GM23338 (cell line): ENCODE results near the gene SCRG1. TPM values are rescaled to one million over a fixed set of nuclear protein-coding genes. Genes with fewer than 3 reads are reported as not detected.

Experiments
- ATAC-seq: fragments of 200-7000 bp; cut with Tn5 transposase; 3 replicates; pipeline ENCODE4 v1.9.1; 2020
- DNase-seq: peaks from one replicate; pipeline ENCODE4 v3.0.0-alpha.2; 2015; ENCODE audit warnings: low spot score
- H2AFZ ChIP-seq: fragments of 200-600 bp; sonication (generic); 2 replicates; pipeline ENCODE4 v1.8.0; 2016; ENCODE audit warnings: antibody characterized with exemption, mild to moderate bottlenecking, moderate library complexity
- H3F3A ChIP-seq: fragments of 200-600 bp; sonication (generic); replicated peaks from 2 replicates; pipeline ENCODE4 v1.8.0; 2017; ENCODE audit warnings: antibody characterized with exemption, mixed run types, low read depth
- H3K27ac ChIP-seq: fragments of 200-600 bp; sonication (generic); 2 replicates; pipeline ENCODE4 v1.6.1; 2016; ENCODE audit warnings: low read depth
- H3K27me3 ChIP-seq: fragments of 200-600 bp; sonication (generic); 2 replicates; pipeline ENCODE4 v1.8.0; 2016; ENCODE audit warnings: mild to moderate bottlenecking, mixed run types, moderate library complexity; ENCODE audit not compliant: insufficient read depth
- H3K36me3 ChIP-seq: fragments of 200-600 bp; sonication (generic); 2 replicates; pipeline ENCODE4 v1.8.0; 2016; ENCODE audit warnings: mild to moderate bottlenecking; ENCODE audit not compliant: insufficient read depth
- H3K4me1 ChIP-seq: fragments of 200-600 bp; sonication (generic); 2 replicates; pipeline ENCODE4 v1.8.0; 2016; ENCODE audit warnings: mild to moderate bottlenecking, moderate library complexity; ENCODE audit not compliant: insufficient read depth
- H3K4me2 ChIP-seq: fragments of 200-600 bp; sonication (generic); 2 replicates; pipeline ENCODE4 v1.7.1; 2017; ENCODE audit warnings: mixed run types
- H3K4me3 ChIP-seq: fragments of 200-600 bp; sonication (generic); 2 replicates; pipeline ENCODE4 v1.6.1; 2016; ENCODE audit warnings: mixed run types
- H3K79me2 ChIP-seq: fragments of 200-600 bp; sonication (generic); replicated peaks from 2 replicates; pipeline ENCODE4 v1.8.0; 2017; ENCODE audit warnings: mild to moderate bottlenecking; ENCODE audit not compliant: insufficient read depth
- H3K9me2 ChIP-seq: fragments of 200-600 bp; sonication (generic); 2 replicates; pipeline ENCODE4 v1.8.0; 2017; ENCODE audit not compliant: insufficient read depth
- H4K20me1 ChIP-seq: fragments of 200-600 bp; sonication (generic); replicated peaks from 2 replicates; pipeline ENCODE4 v1.8.0; 2017; ENCODE audit warnings: mild to moderate bottlenecking; ENCODE audit not compliant: insufficient read depth
- H3K27ac Mint-ChIP-seq: 2 replicates; pipeline ENCODE4 v1.8.0; 2020; ENCODE audit warnings: inconsistent platforms, mild to moderate bottlenecking, moderate library complexity, mixed read lengths
- H3K27me3 Mint-ChIP-seq: 3 replicates; pipeline ENCODE4 v1.8.0; 2022; ENCODE audit warnings: low read depth, mild to moderate bottlenecking, moderate library complexity, mixed read lengths, inconsistent platforms; ENCODE audit not compliant: insufficient read depth, poor library complexity
- H3K36me3 Mint-ChIP-seq: 3 replicates; pipeline ENCODE4 v1.8.0; 2021; ENCODE audit warnings: low read depth, mild to moderate bottlenecking, inconsistent platforms, moderate library complexity, mixed read lengths
- H3K4me1 Mint-ChIP-seq: 3 replicates; pipeline ENCODE4 v1.8.0; 2020; ENCODE audit warnings: mild to moderate bottlenecking, inconsistent platforms, mixed read lengths
- H3K4me3 Mint-ChIP-seq: 3 replicates; pipeline ENCODE4 v1.8.0; 2021; ENCODE audit warnings: moderate library complexity, mild to moderate bottlenecking, inconsistent platforms, mixed read lengths
- H3K9me3 Mint-ChIP-seq: 3 replicates; pipeline ENCODE4 v1.8.0; 2020; ENCODE audit warnings: moderate library complexity, mild to moderate bottlenecking, inconsistent platforms, mixed read lengths
- CREB1 ChIP-seq: fragments of 250-450 bp; sonication (Bioruptor Pico); IDR thresholded peaks from 2 replicates; pipeline ENCODE4 v1.5.0; 2020; ENCODE audit warnings: low read depth, mild to moderate bottlenecking, moderate library complexity
- CTCF ChIP-seq, 2 experiments: fragments of 200-600 bp in 1 of 2; sonication (generic) in 1 of 2; conservative IDR thresholded peaks; 2 replicates each; pipeline versions ENCODE4 v1.5.1 to v1.6.1; 2016 to 2017; ENCODE audit warnings: antibody characterized with exemption in 2 of 2, low read depth in 2 of 2, mild to moderate bottlenecking in 2 of 2, moderate library complexity in 1 of 2
- ETS1 ChIP-seq: IDR thresholded peaks from 2 replicates; pipeline ENCODE4 v1.6.1; 2016; ENCODE audit warnings: antibody characterized with exemption
- EZH2 ChIP-seq: fragments of 200-600 bp; sonication (generic); IDR thresholded peaks from one replicate; pipeline ENCODE4 v1.8.0; 2017; ENCODE audit warnings: antibody characterized with exemption, mild to moderate bottlenecking, low read depth; ENCODE audit not compliant: unreplicated experiment
- JUNB ChIP-seq: IDR thresholded peaks from one replicate; pipeline ENCODE4 v1.6.1; 2016; ENCODE audit warnings: antibody characterized with exemption; ENCODE audit not compliant: unreplicated experiment
- NANOG ChIP-seq: IDR thresholded peaks from 2 replicates; pipeline ENCODE4 v1.6.1; 2016; ENCODE audit warnings: antibody characterized with exemption, borderline replicate concordance
- POLR2AphosphoS5 ChIP-seq: IDR thresholded peaks from 2 replicates; pipeline ENCODE4 v1.6.1; 2016; ENCODE audit warnings: antibody characterized with exemption, low read depth
- REST ChIP-seq: IDR thresholded peaks from one replicate; pipeline ENCODE4 v1.6.1; 2018; ENCODE audit warnings: antibody characterized with exemption; ENCODE audit not compliant: unreplicated experiment
- STAT1 ChIP-seq: IDR thresholded peaks from one replicate; pipeline ENCODE4 v1.6.1; 2016; ENCODE audit warnings: antibody characterized with exemption; ENCODE audit not compliant: unreplicated experiment
- ZNF114 ChIP-seq: fragments of 250-450 bp; sonication (Bioruptor Pico); IDR thresholded peaks from 2 replicates; pipeline ENCODE4 v1.5.0; 2020; ENCODE audit warnings: mild to moderate bottlenecking, moderate library complexity
- ZNF331 ChIP-seq: fragments of 250-450 bp; sonication (Bioruptor Pico); IDR thresholded peaks from 2 replicates; pipeline ENCODE4 v1.5.0; 2020; ENCODE audit warnings: low read depth, mild to moderate bottlenecking, moderate library complexity
- ZNF462 ChIP-seq: fragments of 250-450 bp; sonication (Bioruptor Pico); IDR thresholded peaks from 2 replicates; pipeline ENCODE4 v1.5.0; 2020; ENCODE audit warnings: mild to moderate bottlenecking, moderate library complexity
- polyA plus RNA-seq: library from polyadenylated mRNA; unstranded; fragments of >200 nt; fragmentation: Nextera tagmentation; extraction: Ambion mirVana; gene quantifications from 2 replicates; pipeline ENCODE4 v1.2.1, GENCODE V29; 2016
- total RNA-seq: library from RNA; depleted of rRNA; stranded (reverse); fragments of >200 nt; shearing (Covaris generic); gene quantifications from 2 replicates; pipeline ENCODE4 v1.2.3, GENCODE V29; 2014

The SCRG1 gene
- total and polyA plus RNA-seq, 2 experiments from 2014 or later: 0.45 TPM; not detected in 1

- peaks cover 7% of the 10 kb centered on the region for H3K27me3 Mint-ChIP-seq
- no peak overlapping the region for H3K27ac ChIP-seq
- no peaks in the 10 kb centered on the region; the same call in 1 of the 2 replicates for H3F3A ChIP-seq
- no peaks in the 10 kb centered on the region for H3K36me3 ChIP-seq
- DNase-seq (no peak), ATAC-seq (no peak)
- no peaks in the 10 kb centered on the region for H3K36me3 Mint-ChIP-seq
- H3K27ac Mint-ChIP-seq: no peak overlapping the region
- H3K4me3 ChIP-seq: no peak overlapping the region
- H2AFZ ChIP-seq: no peak overlapping the region
- no peak overlapping the region for H3K4me3 Mint-ChIP-seq
- TF ChIP-seq EZH2 (no peak), ZNF462 (CRISPR knock-in tag) (no peak), NANOG (no peak), JUNB (no peak), REST (no peak), STAT1 (no peak), ETS1 (no peak), CTCF (conservative IDR thresholded peaks at IDR 0.05; ENCODE audit: low read depth in 2 of 2) (no peak), CREB1 (CRISPR knock-in tag) (no peak), POLR2AphosphoS5 (no peak), ZNF114 (no peak), ZNF331 (CRISPR knock-in tag) (no peak)
- no peaks in the 10 kb centered on the region for H3K9me3 Mint-ChIP-seq
- no peak overlapping the region for H3K4me2 ChIP-seq
- no peaks in the 10 kb centered on the region for H3K27me3 ChIP-seq
- no peaks in the 10 kb centered on the region for H3K79me2 ChIP-seq
- no peaks in the 10 kb centered on the region for H3K4me1 ChIP-seq
- no peaks in the 10 kb centered on the region for H3K9me2 ChIP-seq
- no peaks in the 10 kb centered on the region for H4K20me1 ChIP-seq
- H3K4me1 Mint-ChIP-seq: no peaks in the 10 kb centered on the region
These were observed 15.5 kb upstream of the SCRG1 start for GRCh38 chr4:173414456-173414855.
